ENCODE results near the gene PTP4A2.
A peak's percentile ranks its signal among the peaks of the same experiment; 100 is the strongest.
"Not testable (repeated sequence)": the region's sequence is repeated elsewhere in the genome, so short reads cannot be mapped to it uniquely, and the experiment has no call there.

The PTP4A2 gene

GRCh38 chr1:31902510-31902860 is 35.7 kb downstream of the PTP4A2 start:
- H3K27ac ChIP-seq = no peak overlapping the region

GRCh38 chr1:31901838-31902509 is 36.2 kb downstream of the PTP4A2 start:
- Histone ChIP-seq H3K27ac (no peak overlapping the region), H3K4me3 (no peak overlapping the region)

More at GRCh38 chr1:31902510-31902860, 35.7 kb downstream of the PTP4A2 start:
- no peak overlapping the region for H3K4me3 ChIP-seq

GRCh38 chr1:31900790-31901189 is 37.4 kb downstream of the PTP4A2 start:
- no peak overlapping the region for H3K4me3 ChIP-seq

GRCh38 chr1:31897526-31898100 is 40.6 kb downstream of the PTP4A2 start:
- H3K27ac ChIP-seq = peak overlapping the region in 1 of 21 experiments; percentile 26
- H3K4me3 ChIP-seq = no peak overlapping the region

More at GRCh38 chr1:31900790-31901189, 37.4 kb downstream of the PTP4A2 start:
- H3K27ac ChIP-seq = no peak overlapping the region

GRCh38 chr1:31895474-31896198 is 42.5 kb downstream of the PTP4A2 start:
- not testable (repeated sequence) for H3K4me3 ChIP-seq, H3K27ac ChIP-seq

- H3K4me3 ChIP-seq = no peak overlapping the region
Observed at GRCh38 chr1:31891280-31891679, 46.9 kb downstream of the PTP4A2 start.

GRCh38 chr1:31888291-31888690 is 49.9 kb downstream of the PTP4A2 start:
- no peak overlapping the region for H3K4me3 ChIP-seq
- peak overlapping the region in 2 of 21 experiments; percentile 65 to 84 for H3K27ac ChIP-seq

More at GRCh38 chr1:31891280-31891679, 46.9 kb downstream of the PTP4A2 start:
- H3K27ac ChIP-seq = no peak overlapping the region

GRCh38 chr1:31886866-31887265 is 51.3 kb downstream of the PTP4A2 start:
- no peak overlapping the region for H3K4me3 ChIP-seq
- H3K27ac ChIP-seq = no peak overlapping the region

- Histone ChIP-seq H3K27ac (no peak overlapping the region), H3K4me3 (no peak overlapping the region)
Observed at GRCh38 chr1:31885851-31886250, 52.3 kb downstream of the PTP4A2 start.

GRCh38 chr1:31883357-31883942 is 54.7 kb downstream of the PTP4A2 start:
- H3K4me3 ChIP-seq = no peak overlapping the region

GRCh38 chr1:31881688-31882000 is 56.5 kb downstream of the PTP4A2 start:
- H3K4me3 ChIP-seq = no peak overlapping the region
- no peak overlapping the region for H3K27ac ChIP-seq

More at GRCh38 chr1:31883357-31883942, 54.7 kb downstream of the PTP4A2 start:
- H3K27ac ChIP-seq = no peak overlapping the region

- Histone ChIP-seq H3K27ac (no peak overlapping the region), H3K4me3 (no peak overlapping the region)
Observed at GRCh38 chr1:31880957-31881687, 57.0 kb downstream of the PTP4A2 start.

- H3K4me3 ChIP-seq = no peak overlapping the region
- H3K27ac ChIP-seq = no peak overlapping the region
Observed at GRCh38 chr1:31879981-31880608, 58.1 kb downstream of the PTP4A2 start.

- Histone ChIP-seq H3K4me3 (no peak overlapping the region), H3K27ac (no peak overlapping the region)
Observed at GRCh38 chr1:31878058-31878457, 60.1 kb downstream of the PTP4A2 start.

GRCh38 chr1:31877544-31877943 is 60.6 kb downstream of the PTP4A2 start:
- Histone ChIP-seq H3K27ac (no peak overlapping the region), H3K4me3 (no peak overlapping the region)

- H3K27ac ChIP-seq = no peak overlapping the region
- no peak overlapping the region for H3K4me3 ChIP-seq
Observed at GRCh38 chr1:31875636-31876236, 62.4 kb downstream of the PTP4A2 start.

GRCh38 chr1:31874942-31875341 is 63.2 kb downstream of the PTP4A2 start:
- no peak overlapping the region for H3K4me3 ChIP-seq

GRCh38 chr1:31872658-31873636 is 65.2 kb downstream of the PTP4A2 start:
- H3K4me3 ChIP-seq = no peak overlapping the region
- H3K27ac ChIP-seq = peak overlapping the region in 1 of 21 experiments; percentile 9

More at GRCh38 chr1:31874942-31875341, 63.2 kb downstream of the PTP4A2 start:
- H3K27ac ChIP-seq = no peak overlapping the region
